Measurements from ENCODE around the gene ZFYVE19.

ZFYVE19 gene

GRCh38 chr15:40785164-40785563 lies 21.7 kb upstream of the ZFYVE19 start:
- no peaks in the 10 kb centered on the region for H3K9me3 ChIP-seq
- no peak overlapping the region for H3K4me3 ChIP-seq (ENCODE audit: low read depth in 1 of 2, low read length in 1 of 2)
- H3K4me1 ChIP-seq (ENCODE audit: control insufficient read depth in 1 of 2, insufficient read depth in 1 of 2, low read depth in 1 of 2, low read length in 1 of 2) = peaks cover 25 to 28% of the 10 kb centered on the region in 2 experiments
- H3K27ac ChIP-seq = no peak overlapping the region
- no peaks in the 10 kb centered on the region for H3K36me3 ChIP-seq
- TF ChIP-seq CTCF (IDR thresholded peaks at IDR 0.05) = no peak
- H3K27me3 ChIP-seq = no peaks in the 10 kb centered on the region

DNA sequence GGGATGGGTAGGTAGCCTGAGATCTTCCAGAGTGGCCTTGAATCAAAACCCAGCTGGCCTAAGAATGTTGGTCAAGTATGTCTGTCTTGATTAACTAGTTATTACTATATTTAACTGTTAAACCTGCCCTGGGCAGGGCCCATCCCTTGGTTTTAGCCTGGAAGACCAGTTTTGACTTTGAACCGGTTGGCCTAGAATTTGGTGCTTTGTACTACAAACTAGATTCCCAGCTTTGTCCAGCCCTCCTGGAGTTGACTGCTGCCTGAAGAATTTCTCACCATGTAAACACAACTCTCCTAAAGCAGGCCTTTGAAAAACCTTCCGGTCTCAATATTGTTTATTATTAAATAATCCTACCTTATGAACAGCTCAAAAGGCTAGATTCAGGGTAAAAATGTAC lies 21.1 kb upstream of the ZFYVE19 start:
- no peaks in the 10 kb centered on the region for H3K36me3 ChIP-seq
- no peak for TF ChIP-seq CTCF (IDR thresholded peaks at IDR 0.05)
- H3K9me3 ChIP-seq = no peaks in the 10 kb centered on the region
- H3K27ac ChIP-seq = no peak overlapping the region
- H3K27me3 ChIP-seq = no peaks in the 10 kb centered on the region
- no peak overlapping the region for H3K4me3 ChIP-seq (ENCODE audit: low read depth in 1 of 2, low read length in 1 of 2)
- peaks cover 25 to 28% of the 10 kb centered on the region in 2 experiments for H3K4me1 ChIP-seq (ENCODE audit: control insufficient read depth in 1 of 2, insufficient read depth in 1 of 2, low read depth in 1 of 2, low read length in 1 of 2)

- no peak for TF ChIP-seq CTCF (IDR thresholded peaks at IDR 0.05)
- Histone ChIP-seq H3K4me3 (ENCODE audit: low read depth in 1 of 2, low read length in 1 of 2) (no peak overlapping the region), H3K36me3 (no peaks in the 10 kb centered on the region), H3K27ac (peak overlapping the region; percentile 61), H3K9me3 (no peaks in the 10 kb centered on the region), H3K4me1 (ENCODE audit: control insufficient read depth in 1 of 2, insufficient read depth in 1 of 2, low read depth in 1 of 2, low read length in 1 of 2) (peaks cover 25 to 28% of the 10 kb centered on the region in 2 experiments), H3K27me3 (no peaks in the 10 kb centered on the region)
Observed at GRCh38 chr15:40787344-40787841, 19.5 kb upstream of the ZFYVE19 start.

DNA sequence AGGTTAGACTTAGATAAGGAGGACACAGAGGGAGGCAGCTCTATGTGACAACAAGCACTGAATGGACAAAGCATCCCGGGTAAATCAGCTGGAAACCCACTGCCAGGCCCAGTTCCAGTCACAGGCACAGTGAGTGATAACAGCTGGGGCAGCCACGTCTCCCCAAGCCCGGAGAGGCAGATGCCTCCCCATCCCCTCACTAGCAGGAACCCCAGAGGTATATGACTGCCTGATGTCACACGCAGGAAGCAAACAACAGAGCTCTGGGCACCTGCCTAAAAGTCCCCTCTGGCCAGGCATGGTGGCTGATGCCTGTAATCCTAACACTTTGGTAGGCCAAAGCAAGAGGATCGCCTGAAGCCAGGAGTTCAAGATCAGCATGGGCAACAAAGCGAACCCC lies 18.9 kb upstream of the ZFYVE19 start:
- Histone ChIP-seq H3K36me3 (no peaks in the 10 kb centered on the region), H3K27ac (peak overlapping the region; percentile 61), H3K9me3 (no peaks in the 10 kb centered on the region), H3K4me1 (ENCODE audit: control insufficient read depth in 1 of 2, insufficient read depth in 1 of 2, low read depth in 1 of 2, low read length in 1 of 2) (peaks cover 25 to 28% of the 10 kb centered on the region in 2 experiments), H3K27me3 (no peaks in the 10 kb centered on the region), H3K4me3 (ENCODE audit: low read depth in 1 of 2, low read length in 1 of 2) (no peak overlapping the region)
- TF ChIP-seq CTCF (IDR thresholded peaks at IDR 0.05) = no peak

GRCh38 chr15:40789119-40789518 lies 17.8 kb upstream of the ZFYVE19 start:
- peaks cover 25 to 28% of the 10 kb centered on the region in 2 experiments for H3K4me1 ChIP-seq (ENCODE audit: control insufficient read depth in 1 of 2, insufficient read depth in 1 of 2, low read depth in 1 of 2, low read length in 1 of 2)
- H3K27ac ChIP-seq = no peak overlapping the region
- no peak for TF ChIP-seq CTCF (IDR thresholded peaks at IDR 0.05)

DNA sequence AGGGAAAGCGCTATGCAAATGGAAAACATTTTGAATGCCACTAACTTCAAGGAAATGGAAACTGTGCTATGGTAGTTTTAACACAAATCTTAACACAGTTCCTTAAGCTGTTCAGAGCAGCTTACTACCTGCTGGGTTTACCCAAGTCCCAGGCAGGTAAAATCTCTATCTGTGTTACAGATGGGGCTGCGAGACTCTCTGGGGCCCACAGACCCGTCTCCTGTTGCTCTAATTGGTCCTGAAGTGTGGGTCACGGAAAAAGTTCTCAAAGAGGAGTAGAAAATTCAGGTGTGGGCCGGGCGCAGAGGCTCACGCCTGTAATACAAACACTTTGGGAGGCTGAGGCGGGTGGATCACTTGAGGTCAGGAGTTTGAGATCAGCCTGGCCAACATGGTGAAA lies 16.9 kb upstream of the ZFYVE19 start:
- no peaks in the 10 kb centered on the region for H3K36me3 ChIP-seq
- TF ChIP-seq CTCF (IDR thresholded peaks at IDR 0.05) = no peak
- H3K4me3 ChIP-seq (ENCODE audit: low read depth in 1 of 2, low read length in 1 of 2) = no peak overlapping the region
- H3K27me3 ChIP-seq = no peaks in the 10 kb centered on the region
- H3K27ac ChIP-seq = no peak overlapping the region
- H3K4me1 ChIP-seq (ENCODE audit: control insufficient read depth in 1 of 2, insufficient read depth in 1 of 2, low read depth in 1 of 2, low read length in 1 of 2) = peaks cover 26 to 29% of the 10 kb centered on the region in 2 experiments
- no peaks in the 10 kb centered on the region for H3K9me3 ChIP-seq

More at GRCh38 chr15:40789119-40789518, 17.8 kb upstream of the ZFYVE19 start:
- Histone ChIP-seq H3K9me3 (no peaks in the 10 kb centered on the region), H3K36me3 (no peaks in the 10 kb centered on the region), H3K4me3 (ENCODE audit: low read depth in 1 of 2, low read length in 1 of 2) (no peak overlapping the region), H3K27me3 (no peaks in the 10 kb centered on the region)

All from neutrophil (primary cell).